Loucy (cell line): ENCODE data around the gene CUX1.

Source experiments
- H2AFZ ChIP-seq: fragments of 200-600 bp; sonication (generic); 2 replicates; pipeline ENCODE4 v1.6.0; 2016; ENCODE audit warnings: antibody characterized with exemption, mild to moderate bottlenecking, low read length, moderate library complexity
- H3F3A ChIP-seq: fragments of 200-600 bp; 2 replicates; pipeline ENCODE4 v1.6.0; 2016; ENCODE audit warnings: antibody characterized with exemption, low read depth, mild to moderate bottlenecking
- H3K27me3 ChIP-seq: fragments of 200-600 bp; sonication (generic); 2 replicates; pipeline ENCODE4 v1.6.1; 2014; ENCODE audit warnings: low read length, mild to moderate bottlenecking; ENCODE audit not compliant: insufficient read depth, poor library complexity, severe bottlenecking
- H3K36me3 ChIP-seq: fragments of 200-600 bp; sonication (generic); 2 replicates; pipeline ENCODE4 v1.6.1; 2016; ENCODE audit warnings: low read length; ENCODE audit not compliant: insufficient read depth
- H3K4me1 ChIP-seq: fragments of 200-600 bp; sonication (generic); 2 replicates; pipeline ENCODE4 v1.5.1; 2014; ENCODE audit warnings: low read length, mild to moderate bottlenecking; ENCODE audit not compliant: insufficient read depth, poor library complexity, severe bottlenecking
- H3K4me2 ChIP-seq: fragments of 200-600 bp; sonication (generic); 2 replicates; pipeline ENCODE4 v1.6.0; 2014; ENCODE audit warnings: antibody characterized with exemption, low read length, low read depth, mild to moderate bottlenecking; ENCODE audit not compliant: poor library complexity, severe bottlenecking
- H3K4me3 ChIP-seq: fragments of 200-600 bp; sonication (generic); 2 replicates; pipeline ENCODE4 v1.5.1; 2014; ENCODE audit warnings: low read length, mild to moderate bottlenecking, mixed read lengths; ENCODE audit not compliant: poor library complexity, severe bottlenecking
- H3K79me2 ChIP-seq: fragments of 200-600 bp; sonication (generic); 2 replicates; pipeline ENCODE4 v1.6.1; 2014; ENCODE audit warnings: low read length; ENCODE audit not compliant: insufficient read depth
- H3K9ac ChIP-seq: fragments of 200-600 bp; sonication (generic); 2 replicates; pipeline ENCODE4 v1.6.0; 2014; ENCODE audit warnings: mild to moderate bottlenecking, low read depth, low read length, moderate library complexity; ENCODE audit not compliant: poor library complexity, severe bottlenecking
- H3K9me2 ChIP-seq: fragments of 200-600 bp; sonication (generic); replicated peaks from 2 replicates; pipeline ENCODE4 v1.6.1; 2016; ENCODE audit warnings: low read depth, low read length, mixed read lengths
- H3K9me3 ChIP-seq: fragments of 200-600 bp; sonication (generic); 2 replicates; pipeline ENCODE4 v1.6.1; 2014; ENCODE audit warnings: mild to moderate bottlenecking, antibody characterized with exemption, low read length, low read depth; ENCODE audit not compliant: insufficient read depth
- H4K20me1 ChIP-seq: fragments of 200-600 bp; sonication (generic); 2 replicates; pipeline ENCODE4 v1.6.0; 2014; ENCODE audit warnings: antibody characterized with exemption, low read length, mild to moderate bottlenecking; ENCODE audit not compliant: insufficient read depth, poor library complexity, severe bottlenecking
- CTCF ChIP-seq: fragments of 200-600 bp; sonication (generic); conservative IDR thresholded peaks from 2 replicates; pipeline ENCODE4 v1.5.1; 2014; ENCODE audit warnings: mild to moderate bottlenecking, antibody characterized with exemption, low read length
- EZH2phosphoT487 ChIP-seq: fragments of 200-600 bp; IDR thresholded peaks from 2 replicates; pipeline ENCODE4 v1.6.1; 2018; ENCODE audit warnings: antibody characterized with exemption, mild to moderate bottlenecking, moderate library complexity, borderline replicate concordance

The CUX1 gene

GRCh38 chr7:102093599-102094315, 276.3 kb downstream of the CUX1 start:
- Histone ChIP-seq H3F3A (no peaks in the 10 kb centered on the region), H3K36me3 (peaks cover 29% of the 10 kb centered on the region; the same call in 1 of the 2 replicates), H3K9ac (no peak overlapping the region), H3K4me3 (no peak overlapping the region), H3K27me3 (no peaks in the 10 kb centered on the region), H2AFZ (no peak overlapping the region), H3K9me3 (0 out of 2 replicates have a peak, but pooled peaks cover 3% of the 10 kb centered on the region), H4K20me1 (no peaks in the 10 kb centered on the region), H3K9me2 (no peaks in the 10 kb centered on the region), H3K4me2 (no peak overlapping the region), H3K79me2 (peaks cover 38% of the 10 kb centered on the region), H3K4me1 (no peaks in the 10 kb centered on the region)
- TF ChIP-seq EZH2phosphoT487 (no peak), CTCF (no peak)

- TF ChIP-seq CTCF (no peak), EZH2phosphoT487 (no peak)
- Histone ChIP-seq H3K4me1 (no peaks in the 10 kb centered on the region), H3K27me3 (no peaks in the 10 kb centered on the region), H4K20me1 (no peaks in the 10 kb centered on the region), H3K36me3 (peaks cover 34% of the 10 kb centered on the region; the same call in 1 of the 2 replicates), H3F3A (no peaks in the 10 kb centered on the region), H3K9me2 (no peaks in the 10 kb centered on the region), H3K9me3 (0 out of 2 replicates have a peak, but pooled peaks cover 3% of the 10 kb centered on the region), H3K4me3 (no peak overlapping the region), H3K4me2 (no peak overlapping the region), H3K79me2 (peaks cover 33% of the 10 kb centered on the region), H2AFZ (no peak overlapping the region), H3K9ac (no peak overlapping the region)
These were observed 276.9 kb downstream of the CUX1 start for GRCh38 chr7:102094316-102094650.

- no peak overlapping the region for H3K4me2 ChIP-seq
- no peak overlapping the region for H2AFZ ChIP-seq
- peaks cover 46% of the 10 kb centered on the region; the same call in 1 of the 2 replicates for H3K36me3 ChIP-seq
- no peaks in the 10 kb centered on the region for H3K27me3 ChIP-seq
- no peak overlapping the region for H3K4me3 ChIP-seq
- H3K9me3 ChIP-seq: no peaks in the 10 kb centered on the region
- peaks cover 24% of the 10 kb centered on the region; the same call in 1 of the 2 replicates for H3K79me2 ChIP-seq
- no peaks in the 10 kb centered on the region for H3K4me1 ChIP-seq
- H3K9ac ChIP-seq: no peak overlapping the region
- H3K9me2 ChIP-seq: no peaks in the 10 kb centered on the region
- H3F3A ChIP-seq: no peaks in the 10 kb centered on the region
- H4K20me1 ChIP-seq: no peaks in the 10 kb centered on the region
- TF ChIP-seq EZH2phosphoT487 (no peak), CTCF (no peak)
These were observed 278.0 kb downstream of the CUX1 start for GRCh38 chr7:102095321-102096011.
